Skin epidermis (tissue), 12 donors: ENCODE measurements around the gene PLCG2.
"Not testable (repeated sequence)": the region's sequence is repeated elsewhere in the genome, so short reads cannot be mapped to it uniquely, and the experiment has no call there.

Experiments used
- H3K27ac ChIP-seq, 21 experiments: fragments of 200-600 bp; sonication (generic) in 11 of 21; one replicate each; pipeline ENCODE4 v1.5.0; 2020; ENCODE audit warnings: mild to moderate bottlenecking in 3 of 21, inconsistent platforms in 2 of 21, moderate library complexity in 2 of 21
- H3K4me3 ChIP-seq, 7 experiments: fragments of 200-600 bp; sonication (generic) in 2 of 7; one replicate each; pipeline ENCODE4 v1.5.0; 2020; ENCODE audit warnings: inconsistent platforms in 2 of 7, mild to moderate bottlenecking in 2 of 7, moderate library complexity in 1 of 7

The PLCG2 gene

GRCh38 chr16:81752225-81752875 lies 26.7 kb upstream of the PLCG2 start:
- Histone ChIP-seq H3K27ac (peak overlapping the region in 17 of 21 experiments; percentile 4 to 79 (median 59)), H3K4me3 (no peak overlapping the region)

GRCh38 chr16:81752876-81753227 lies 26.2 kb upstream of the PLCG2 start:
- H3K4me3 ChIP-seq: no peak overlapping the region
- peak overlapping the region in 17 of 21 experiments; percentile 4 to 79 (median 59) for H3K27ac ChIP-seq

- Histone ChIP-seq H3K27ac (no peak overlapping the region), H3K4me3 (no peak overlapping the region)
These were observed 24.2 kb upstream of the PLCG2 start for GRCh38 chr16:81754858-81755257.

- Histone ChIP-seq H3K27ac (peak overlapping the region in 4 of 21 experiments; percentile 21 to 52 (median 26)), H3K4me3 (no peak overlapping the region)
These were observed 23.0 kb upstream of the PLCG2 start for GRCh38 chr16:81755915-81756614.

GRCh38 chr16:81756615-81757356 lies 22.3 kb upstream of the PLCG2 start:
- Histone ChIP-seq H3K27ac (peak overlapping the region in 4 of 21 experiments; percentile 21 to 52 (median 26)), H3K4me3 (no peak overlapping the region)

- H3K27ac ChIP-seq: no peak overlapping the region
- no peak overlapping the region for H3K4me3 ChIP-seq
These were observed 20.7 kb upstream of the PLCG2 start for GRCh38 chr16:81758376-81758775.

- H3K4me3 ChIP-seq: not testable (repeated sequence)
These were observed 16.8 kb upstream of the PLCG2 start for GRCh38 chr16:81762322-81762721.

GRCh38 chr16:81765111-81765919 lies 13.8 kb upstream of the PLCG2 start:
- Histone ChIP-seq H3K27ac (no peak overlapping the region), H3K4me3 (no peak overlapping the region)

More at GRCh38 chr16:81762322-81762721, 16.8 kb upstream of the PLCG2 start:
- H3K27ac ChIP-seq: not testable (repeated sequence)

- Histone ChIP-seq H3K27ac (no peak overlapping the region), H3K4me3 (no peak overlapping the region)
These were observed 13.1 kb upstream of the PLCG2 start for GRCh38 chr16:81765969-81766368.

GRCh38 chr16:81767987-81768592 lies 11.0 kb upstream of the PLCG2 start:
- Histone ChIP-seq H3K27ac (no peak overlapping the region), H3K4me3 (no peak overlapping the region)

- H3K27ac ChIP-seq: no peak overlapping the region
- no peak overlapping the region for H3K4me3 ChIP-seq
These were observed 9.1 kb upstream of the PLCG2 start for GRCh38 chr16:81770008-81770407.

- Histone ChIP-seq H3K4me3 (no peak overlapping the region), H3K27ac (peak overlapping the region in 1 of 21 experiments; percentile 47)
These were observed 4.7 kb upstream of the PLCG2 start for GRCh38 chr16:81774348-81774747.

GRCh38 chr16:81775570-81775969 lies 3.5 kb upstream of the PLCG2 start:
- Histone ChIP-seq H3K4me3 (no peak overlapping the region), H3K27ac (no peak overlapping the region)

- Histone ChIP-seq H3K27ac (no peak overlapping the region), H3K4me3 (peak overlapping the region in 1 of 7 experiments; percentile 93)
These were observed 860 bp upstream of the PLCG2 start for GRCh38 chr16:81778231-81778630.

GRCh38 chr16:81779536-81780320 lies 637 bp downstream of the PLCG2 start:
- peak overlapping the region; percentile 62 to 93 (median 81) for H3K4me3 ChIP-seq
- peak overlapping the region; percentile 52 to 89 (median 79) for H3K27ac ChIP-seq

GRCh38 chr16:81780350-81780749 lies 1.3 kb downstream of the PLCG2 start:
- Histone ChIP-seq H3K27ac (peak overlapping the region in 1 of 21 experiments; percentile 88), H3K4me3 (peak overlapping the region in 5 of 7 experiments; percentile 62 to 93 (median 85))

- Histone ChIP-seq H3K27ac (no peak overlapping the region), H3K4me3 (no peak overlapping the region)
These were observed 3.1 kb downstream of the PLCG2 start for GRCh38 chr16:81782236-81782635.

- Histone ChIP-seq H3K27ac (peak overlapping the region in 1 of 21 experiments; percentile 4), H3K4me3 (no peak overlapping the region)
These were observed 5.1 kb downstream of the PLCG2 start for GRCh38 chr16:81784072-81784795.
